ENCODE data around the gene FGD4. TPM values are rescaled to one million over a fixed set of nuclear protein-coding genes. Genes with fewer than 3 reads are reported as not detected.

Gene FGD4
- total RNA-seq, 2 experiments from 2014 or later: 0.25 to 0.34 TPM

DNA sequence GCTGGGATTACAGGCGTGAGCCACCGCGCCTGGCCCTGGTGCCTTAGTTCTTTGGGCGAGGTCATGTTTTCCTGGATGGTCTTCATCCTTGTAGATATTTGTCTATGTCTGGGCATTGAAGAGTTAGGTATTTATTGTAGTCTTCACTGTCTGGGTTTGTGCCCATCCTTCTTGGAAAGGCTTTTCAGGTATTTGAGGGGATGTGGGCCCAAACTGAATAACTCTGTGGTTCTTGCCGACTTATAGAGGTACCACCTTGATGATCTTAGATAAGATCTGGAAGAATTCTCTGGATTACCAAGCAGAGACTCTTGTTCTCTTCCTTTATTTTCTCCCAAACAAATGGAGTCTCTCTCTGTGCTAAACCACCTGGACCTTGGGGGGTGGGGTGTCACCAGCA, 18.9 kb downstream of the FGD4 start:
- H3K36me3 ChIP-seq (ENCODE audit: insufficient read depth, low read length): no peaks in the 10 kb centered on the region
- H3K27ac ChIP-seq (ENCODE audit: low read depth in 1 of 2, low read length in 2 of 2): no peak overlapping the region
- TF ChIP-seq, protein P1, sequence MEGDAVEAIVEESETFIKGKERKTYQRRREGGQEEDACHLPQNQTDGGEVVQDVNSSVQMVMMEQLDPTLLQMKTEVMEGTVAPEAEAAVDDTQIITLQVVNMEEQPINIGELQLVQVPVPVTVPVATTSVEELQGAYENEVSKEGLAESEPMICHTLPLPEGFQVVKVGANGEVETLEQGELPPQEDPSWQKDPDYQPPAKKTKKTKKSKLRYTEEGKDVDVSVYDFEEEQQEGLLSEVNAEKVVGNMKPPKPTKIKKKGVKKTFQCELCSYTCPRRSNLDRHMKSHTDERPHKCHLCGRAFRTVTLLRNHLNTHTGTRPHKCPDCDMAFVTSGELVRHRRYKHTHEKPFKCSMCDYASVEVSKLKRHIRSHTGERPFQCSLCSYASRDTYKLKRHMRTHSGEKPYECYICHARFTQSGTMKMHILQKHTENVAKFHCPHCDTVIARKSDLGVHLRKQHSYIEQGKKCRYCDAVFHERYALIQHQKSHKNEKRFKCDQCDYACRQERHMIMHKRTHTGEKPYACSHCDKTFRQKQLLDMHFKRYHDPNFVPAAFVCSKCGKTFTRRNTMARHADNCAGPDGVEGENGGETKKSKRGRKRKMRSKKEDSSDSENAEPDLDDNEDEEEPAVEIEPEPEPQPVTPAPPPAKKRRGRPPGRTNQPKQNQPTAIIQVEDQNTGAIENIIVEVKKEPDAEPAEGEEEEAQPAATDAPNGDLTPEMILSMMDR (IDR thresholded peaks at IDR 0.05): no peak
- H3K4me1 ChIP-seq (ENCODE audit: insufficient read depth, low read length): no peaks in the 10 kb centered on the region
- CTCF ChIA-PET: no interaction called here
- H3K36me3 Mint-ChIP-seq (ENCODE audit: low read depth): no peaks in the 10 kb centered on the region
- no peaks in the 10 kb centered on the region for H3K9me3 Mint-ChIP-seq
- H3K27me3 ChIP-seq (ENCODE audit: control insufficient read depth in 1 of 2, insufficient read depth in 2 of 2, low read length in 2 of 2): no peaks in the 10 kb centered on the region
- POLR2A ChIA-PET: no interaction called here
- peaks cover 3% of the 10 kb centered on the region for H3K27me3 Mint-ChIP-seq
- ATAC-seq (ENCODE audit: poor library complexity) (no peak), DNase-seq (no peak)
- no peak overlapping the region for H3K4me3 ChIP-seq (ENCODE audit: low read length)
- no peaks in the 10 kb centered on the region for H3K9me3 ChIP-seq (ENCODE audit: control insufficient read depth in 1 of 2, insufficient read depth in 1 of 2, low read length in 2 of 2)
- no peak overlapping the region for H3K27ac Mint-ChIP-seq
- intact Hi-C loops (cut with DNase I, micrococcal nuclease): no loop called here
- H3K4me1 Mint-ChIP-seq (ENCODE audit: low read depth): no peaks in the 10 kb centered on the region
- no peak overlapping the region for H3K4me3 Mint-ChIP-seq

DNA sequence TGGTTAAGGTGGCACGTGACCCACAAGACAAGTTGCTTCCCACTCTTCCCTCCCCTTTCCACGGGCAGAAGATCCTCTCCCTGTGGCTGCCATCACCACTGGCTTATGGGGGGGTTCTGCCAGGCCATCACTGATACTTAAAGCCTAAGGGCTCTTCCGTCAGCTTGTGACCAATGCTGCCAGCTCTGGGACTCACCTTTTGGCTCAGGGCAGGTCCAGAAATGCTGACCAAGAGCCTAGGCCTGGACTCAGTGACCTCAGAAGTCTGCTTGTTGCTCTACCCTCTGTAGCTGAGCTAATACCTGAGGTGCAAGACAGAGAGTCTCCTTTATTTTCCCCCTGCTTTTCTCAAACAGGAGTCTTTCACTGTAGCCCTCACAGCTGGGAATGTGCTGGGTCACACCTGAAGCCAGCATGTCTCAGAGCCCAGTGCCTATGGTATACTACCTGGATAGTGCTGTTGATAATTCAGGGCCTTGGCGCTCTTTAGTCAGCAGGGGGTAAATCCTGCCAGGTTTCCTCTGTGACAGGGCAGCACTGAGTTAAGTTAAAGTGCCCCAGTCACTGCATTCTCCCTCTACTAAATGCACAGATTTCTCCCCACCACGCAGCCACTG, 19.7 kb downstream of the FGD4 start:
- Mint-ChIP-seq H3K9me3 (no peaks in the 10 kb centered on the region), H3K4me3 (no peak overlapping the region), H3K27ac (no peak overlapping the region), H3K27me3 (peaks cover 3% of the 10 kb centered on the region), H3K36me3 (ENCODE audit: low read depth) (no peaks in the 10 kb centered on the region), H3K4me1 (ENCODE audit: low read depth) (no peaks in the 10 kb centered on the region)
- Histone ChIP-seq H3K27me3 (ENCODE audit: control insufficient read depth in 1 of 2, insufficient read depth in 2 of 2, low read length in 2 of 2) (no peaks in the 10 kb centered on the region), H3K9me3 (ENCODE audit: control insufficient read depth in 1 of 2, insufficient read depth in 1 of 2, low read length in 2 of 2) (no peaks in the 10 kb centered on the region), H3K27ac (ENCODE audit: low read depth in 1 of 2, low read length in 2 of 2) (no peak overlapping the region), H3K4me1 (ENCODE audit: insufficient read depth, low read length) (no peaks in the 10 kb centered on the region), H3K36me3 (ENCODE audit: insufficient read depth, low read length) (no peaks in the 10 kb centered on the region), H3K4me3 (ENCODE audit: low read length) (no peak overlapping the region)
- ChIA-PET POLR2A (no interaction called here), CTCF (no interaction called here)
- TF ChIP-seq, protein P1 (IDR thresholded peaks at IDR 0.05): no peak
- no peak for DNase-seq
- ATAC-seq (ENCODE audit: poor library complexity): no peak
- intact Hi-C loops (cut with DNase I, micrococcal nuclease): no loop called here

DNA sequence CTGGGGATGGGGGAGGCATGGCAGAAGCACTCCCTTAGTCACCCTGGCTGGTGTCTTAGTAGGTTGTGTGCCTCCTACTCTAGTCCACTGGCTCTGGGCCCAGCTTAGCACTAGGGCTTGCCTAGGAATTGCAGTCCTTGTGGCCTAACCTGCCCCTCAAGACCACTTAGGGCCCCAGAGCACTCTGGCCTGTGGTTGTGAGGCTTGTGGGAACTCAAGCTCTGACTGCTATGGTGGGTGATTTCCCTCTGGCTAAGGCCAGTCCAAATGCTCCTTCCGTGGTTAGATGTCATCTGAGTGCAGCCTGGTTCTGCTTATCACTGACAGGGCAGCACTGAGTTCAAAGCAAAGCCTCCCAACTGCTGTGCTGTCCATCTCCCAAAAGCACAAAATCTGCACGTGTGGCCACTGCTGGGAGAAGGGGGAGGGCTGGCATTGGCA, 20.2 kb downstream of the FGD4 start:
- CTCF ChIA-PET: no interaction called here
- no peaks in the 10 kb centered on the region for H3K4me1 Mint-ChIP-seq (ENCODE audit: low read depth)
- no peak overlapping the region for H3K4me3 Mint-ChIP-seq
- no peak for ATAC-seq (ENCODE audit: poor library complexity)
- no peak overlapping the region for H3K27ac Mint-ChIP-seq
- no peak for DNase-seq
- H3K27ac ChIP-seq (ENCODE audit: low read depth in 1 of 2, low read length in 2 of 2): no peak overlapping the region
- H3K27me3 ChIP-seq (ENCODE audit: control insufficient read depth in 1 of 2, insufficient read depth in 2 of 2, low read length in 2 of 2): no peaks in the 10 kb centered on the region
- H3K36me3 Mint-ChIP-seq (ENCODE audit: low read depth): no peaks in the 10 kb centered on the region
- intact Hi-C loops (cut with DNase I, micrococcal nuclease): no loop called here
- H3K9me3 Mint-ChIP-seq: no peaks in the 10 kb centered on the region
- H3K36me3 ChIP-seq (ENCODE audit: insufficient read depth, low read length): no peaks in the 10 kb centered on the region
- no peaks in the 10 kb centered on the region for H3K4me1 ChIP-seq (ENCODE audit: insufficient read depth, low read length)
- no peaks in the 10 kb centered on the region for H3K9me3 ChIP-seq (ENCODE audit: control insufficient read depth in 1 of 2, insufficient read depth in 1 of 2, low read length in 2 of 2)
- POLR2A ChIA-PET: interaction anchor here (0.6 kb wide), 1 partner anchor 184 kb away, joined by 3 read pairs; no protein-coding TSS in a partner anchor
- TF ChIP-seq, protein P1 (IDR thresholded peaks at IDR 0.05): no peak
- peaks cover 3% of the 10 kb centered on the region for H3K27me3 Mint-ChIP-seq
- no peak overlapping the region for H3K4me3 ChIP-seq (ENCODE audit: low read length)
